HEK293 (cell line): ENCODE measurements around the gene NRG2.

Experiments used
- CTCF ChIA-PET: fragments of 350-600 bp; formaldehyde crosslinking; extraction: SDS; loops from one replicate; lab custom pipeline; 2021; ENCODE audit warnings: antibody characterized with exemption; lab: Yijun Ruan, JAX
- POLR2A ChIA-PET: fragments of 300-600 bp; formaldehyde crosslinking; extraction: SDS; loops from one replicate; lab custom pipeline; 2020; ENCODE audit warnings: antibody characterized with exemption, inconsistent platforms; lab: Yijun Ruan, JAX
- H3K27ac ChIP-seq: fragments of 200-500 bp; sonication (Bioruptor generic); 2 replicates; pipeline ENCODE4 v1.5.1; 2014; ENCODE audit warnings: low read depth, low read length, control low read depth, inconsistent platforms; ENCODE audit errors: extremely low read depth
- H3K36me3 ChIP-seq, 2 experiments: fragments of 200-500 bp in 1 of 2; sonication (Bioruptor generic) in 1 of 2; 1 replicate in 1 of 2; 2 replicates in 1 of 2; pipeline ENCODE4 v1.5.1; 2014 to 2017; ENCODE audit warnings: inconsistent platforms in 2 of 2, low read length in 2 of 2; ENCODE audit not compliant: control insufficient read depth in 2 of 2, insufficient read depth in 1 of 2
- H3K4me1 ChIP-seq: fragments of 200-500 bp; sonication (Bioruptor generic); 2 replicates; pipeline ENCODE4 v1.5.1; 2014; ENCODE audit warnings: mild to moderate bottlenecking, low read length, inconsistent platforms; ENCODE audit not compliant: control insufficient read depth, insufficient read depth
- H3K4me3 ChIP-seq: 2 replicates; pipeline ENCODE4 v1.5.1; 2011; ENCODE audit warnings: low read depth, mild to moderate bottlenecking, control low read depth, low read length, moderate library complexity
- H3K9me3 ChIP-seq: fragments of 200-500 bp; sonication (Bioruptor generic); 2 replicates; pipeline ENCODE4 v1.5.1; 2014; ENCODE audit warnings: low read depth, low read length, inconsistent platforms; ENCODE audit not compliant: control insufficient read depth, insufficient read depth
- HOXA7 ChIP-seq: sonication (generic); formaldehyde crosslinking; IDR thresholded peaks from 2 replicates; pipeline ENCODE4 v1.8.1; 2022; ENCODE audit warnings: missing genetic modification reagents, borderline replicate concordance
- KLF8 ChIP-seq: fragments of 450-650 bp; formaldehyde crosslinking; IDR thresholded peaks from 2 replicates; pipeline ENCODE4 v1.5.1; 2016; ENCODE audit warnings: missing biosample characterization, missing genetic modification characterization
- YY2 ChIP-seq: fragments of 450-650 bp; formaldehyde crosslinking; IDR thresholded peaks from 2 replicates; pipeline ENCODE4 v1.5.1; 2016; ENCODE audit warnings: missing biosample characterization, missing genetic modification characterization
- ZBTB20 ChIP-seq: fragments of 450-650 bp; formaldehyde crosslinking; IDR thresholded peaks from 2 replicates; pipeline ENCODE4 v1.5.1; 2016; ENCODE audit warnings: missing biosample characterization, missing genetic modification characterization
- ZFP3 ChIP-seq: fragments of 450-650 bp; formaldehyde crosslinking; IDR thresholded peaks from 2 replicates; pipeline ENCODE4 v1.5.1; 2016; ENCODE audit warnings: low read depth, missing biosample characterization, missing genetic modification characterization
- ZIC2 ChIP-seq: fragments of 450-650 bp; formaldehyde crosslinking; IDR thresholded peaks from 2 replicates; pipeline ENCODE4 v1.5.1; 2016; ENCODE audit warnings: missing biosample characterization, missing genetic modification characterization
- ZNF202 ChIP-seq: fragments of 450-650 bp; formaldehyde crosslinking; IDR thresholded peaks from 2 replicates; pipeline ENCODE4 v1.5.1; 2016; ENCODE audit warnings: missing biosample characterization, missing genetic modification characterization, borderline replicate concordance
- ZNF292 ChIP-seq: fragments of 450-650 bp; formaldehyde crosslinking; IDR thresholded peaks from 2 replicates; pipeline ENCODE4 v1.5.1; 2016; ENCODE audit warnings: low read depth, missing biosample characterization, missing genetic modification characterization, borderline replicate concordance
- ZNF341 ChIP-seq: fragments of 450-650 bp; formaldehyde crosslinking; IDR thresholded peaks from 2 replicates; pipeline ENCODE4; 2016; ENCODE audit warnings: low read depth, missing biosample characterization, missing genetic modification characterization
- ZNF549 ChIP-seq: fragments of 450-650 bp; IDR thresholded peaks from 2 replicates; pipeline ENCODE4 v1.5.1; 2018; ENCODE audit warnings: missing biosample characterization, missing genetic modification characterization, mild to moderate bottlenecking, inconsistent platforms, moderate library complexity
- ZNF747 ChIP-seq: fragments of 450-650 bp; formaldehyde crosslinking; IDR thresholded peaks from 2 replicates; pipeline ENCODE4 v1.5.1; 2016; ENCODE audit warnings: missing biosample characterization, missing genetic modification characterization
- ZNF791 ChIP-seq: fragments of 450-650 bp; formaldehyde crosslinking; IDR thresholded peaks from 2 replicates; pipeline ENCODE4 v1.5.1; 2016; ENCODE audit warnings: missing biosample characterization, missing genetic modification characterization
- TF ChIP-seq, protein P1 (sequence below): fragments of 450-650 bp; formaldehyde crosslinking; IDR thresholded peaks from 2 replicates; pipeline ENCODE4 v1.5.1; 2016; ENCODE audit warnings: missing biosample characterization, missing genetic modification characterization, borderline replicate concordance
- TF ChIP-seq, protein P2 (sequence below): fragments of 450-650 bp; formaldehyde crosslinking; IDR thresholded peaks from 2 replicates; pipeline ENCODE4 v1.5.1; 2016; ENCODE audit warnings: missing biosample characterization, missing genetic modification characterization
- TF ChIP-seq, protein P3 (sequence below): fragments of 450-650 bp; formaldehyde crosslinking; IDR thresholded peaks from 2 replicates; pipeline ENCODE4 v1.5.1; 2017; ENCODE audit warnings: missing biosample characterization, mild to moderate bottlenecking, missing genetic modification characterization, moderate library complexity
- TF ChIP-seq, protein P4 (sequence below): fragments of 450-650 bp; formaldehyde crosslinking; IDR thresholded peaks from 2 replicates; pipeline ENCODE4 v1.5.1; 2016; ENCODE audit warnings: missing biosample characterization, missing genetic modification characterization, low read depth

Gene NRG2

DNA sequence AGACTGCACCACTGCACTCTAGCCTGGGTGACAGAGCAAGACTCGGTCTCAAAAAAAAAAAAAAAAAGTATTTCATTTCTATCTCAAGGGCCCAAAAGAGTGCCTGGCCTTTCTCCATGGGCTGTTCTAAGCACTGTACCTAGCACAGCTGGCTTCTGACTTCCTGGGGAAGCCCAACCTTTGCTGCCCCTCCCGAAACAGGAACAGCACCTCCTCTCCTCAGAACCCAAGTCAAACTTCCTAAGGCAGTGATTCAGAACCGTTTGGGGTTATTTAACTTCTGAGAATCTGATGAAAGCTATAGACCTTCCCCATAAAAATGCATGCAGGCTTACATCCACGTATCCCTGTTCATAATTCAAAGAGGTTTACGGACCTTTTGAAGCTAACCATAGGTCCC, 57.8 kb downstream of the NRG2 start:
- Histone ChIP-seq H3K27ac (no peak overlapping the region), H3K4me1 (peaks cover 7% of the 10 kb centered on the region; the same call in 1 of the 2 replicates), H3K9me3 (no peaks in the 10 kb centered on the region), H3K36me3 (no peaks in the 10 kb centered on the region), H3K4me3 (no peak overlapping the region)
- TF ChIP-seq, protein P1, sequence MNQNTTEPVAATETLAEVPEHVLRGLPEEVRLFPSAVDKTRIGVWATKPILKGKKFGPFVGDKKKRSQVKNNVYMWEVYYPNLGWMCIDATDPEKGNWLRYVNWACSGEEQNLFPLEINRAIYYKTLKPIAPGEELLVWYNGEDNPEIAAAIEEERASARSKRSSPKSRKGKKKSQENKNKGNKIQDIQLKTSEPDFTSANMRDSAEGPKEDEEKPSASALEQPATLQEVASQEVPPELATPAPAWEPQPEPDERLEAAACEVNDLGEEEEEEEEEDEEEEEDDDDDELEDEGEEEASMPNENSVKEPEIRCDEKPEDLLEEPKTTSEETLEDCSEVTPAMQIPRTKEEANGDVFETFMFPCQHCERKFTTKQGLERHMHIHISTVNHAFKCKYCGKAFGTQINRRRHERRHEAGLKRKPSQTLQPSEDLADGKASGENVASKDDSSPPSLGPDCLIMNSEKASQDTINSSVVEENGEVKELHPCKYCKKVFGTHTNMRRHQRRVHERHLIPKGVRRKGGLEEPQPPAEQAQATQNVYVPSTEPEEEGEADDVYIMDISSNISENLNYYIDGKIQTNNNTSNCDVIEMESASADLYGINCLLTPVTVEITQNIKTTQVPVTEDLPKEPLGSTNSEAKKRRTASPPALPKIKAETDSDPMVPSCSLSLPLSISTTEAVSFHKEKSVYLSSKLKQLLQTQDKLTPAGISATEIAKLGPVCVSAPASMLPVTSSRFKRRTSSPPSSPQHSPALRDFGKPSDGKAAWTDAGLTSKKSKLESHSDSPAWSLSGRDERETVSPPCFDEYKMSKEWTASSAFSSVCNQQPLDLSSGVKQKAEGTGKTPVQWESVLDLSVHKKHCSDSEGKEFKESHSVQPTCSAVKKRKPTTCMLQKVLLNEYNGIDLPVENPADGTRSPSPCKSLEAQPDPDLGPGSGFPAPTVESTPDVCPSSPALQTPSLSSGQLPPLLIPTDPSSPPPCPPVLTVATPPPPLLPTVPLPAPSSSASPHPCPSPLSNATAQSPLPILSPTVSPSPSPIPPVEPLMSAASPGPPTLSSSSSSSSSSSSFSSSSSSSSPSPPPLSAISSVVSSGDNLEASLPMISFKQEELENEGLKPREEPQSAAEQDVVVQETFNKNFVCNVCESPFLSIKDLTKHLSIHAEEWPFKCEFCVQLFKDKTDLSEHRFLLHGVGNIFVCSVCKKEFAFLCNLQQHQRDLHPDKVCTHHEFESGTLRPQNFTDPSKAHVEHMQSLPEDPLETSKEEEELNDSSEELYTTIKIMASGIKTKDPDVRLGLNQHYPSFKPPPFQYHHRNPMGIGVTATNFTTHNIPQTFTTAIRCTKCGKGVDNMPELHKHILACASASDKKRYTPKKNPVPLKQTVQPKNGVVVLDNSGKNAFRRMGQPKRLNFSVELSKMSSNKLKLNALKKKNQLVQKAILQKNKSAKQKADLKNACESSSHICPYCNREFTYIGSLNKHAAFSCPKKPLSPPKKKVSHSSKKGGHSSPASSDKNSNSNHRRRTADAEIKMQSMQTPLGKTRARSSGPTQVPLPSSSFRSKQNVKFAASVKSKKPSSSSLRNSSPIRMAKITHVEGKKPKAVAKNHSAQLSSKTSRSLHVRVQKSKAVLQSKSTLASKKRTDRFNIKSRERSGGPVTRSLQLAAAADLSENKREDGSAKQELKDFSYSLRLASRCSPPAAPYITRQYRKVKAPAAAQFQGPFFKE (tag by site-specific recombination), result no peak
- TF ChIP-seq ZNF341 (tag by site-specific recombination) (peak; percentile 59), HOXA7 (CRISPR knock-in tag) (no peak), KLF8 (tag by site-specific recombination) (no peak), ZFP3 (tag by site-specific recombination) (no peak), YY2 (no peak)
- TF ChIP-seq, protein P2, sequence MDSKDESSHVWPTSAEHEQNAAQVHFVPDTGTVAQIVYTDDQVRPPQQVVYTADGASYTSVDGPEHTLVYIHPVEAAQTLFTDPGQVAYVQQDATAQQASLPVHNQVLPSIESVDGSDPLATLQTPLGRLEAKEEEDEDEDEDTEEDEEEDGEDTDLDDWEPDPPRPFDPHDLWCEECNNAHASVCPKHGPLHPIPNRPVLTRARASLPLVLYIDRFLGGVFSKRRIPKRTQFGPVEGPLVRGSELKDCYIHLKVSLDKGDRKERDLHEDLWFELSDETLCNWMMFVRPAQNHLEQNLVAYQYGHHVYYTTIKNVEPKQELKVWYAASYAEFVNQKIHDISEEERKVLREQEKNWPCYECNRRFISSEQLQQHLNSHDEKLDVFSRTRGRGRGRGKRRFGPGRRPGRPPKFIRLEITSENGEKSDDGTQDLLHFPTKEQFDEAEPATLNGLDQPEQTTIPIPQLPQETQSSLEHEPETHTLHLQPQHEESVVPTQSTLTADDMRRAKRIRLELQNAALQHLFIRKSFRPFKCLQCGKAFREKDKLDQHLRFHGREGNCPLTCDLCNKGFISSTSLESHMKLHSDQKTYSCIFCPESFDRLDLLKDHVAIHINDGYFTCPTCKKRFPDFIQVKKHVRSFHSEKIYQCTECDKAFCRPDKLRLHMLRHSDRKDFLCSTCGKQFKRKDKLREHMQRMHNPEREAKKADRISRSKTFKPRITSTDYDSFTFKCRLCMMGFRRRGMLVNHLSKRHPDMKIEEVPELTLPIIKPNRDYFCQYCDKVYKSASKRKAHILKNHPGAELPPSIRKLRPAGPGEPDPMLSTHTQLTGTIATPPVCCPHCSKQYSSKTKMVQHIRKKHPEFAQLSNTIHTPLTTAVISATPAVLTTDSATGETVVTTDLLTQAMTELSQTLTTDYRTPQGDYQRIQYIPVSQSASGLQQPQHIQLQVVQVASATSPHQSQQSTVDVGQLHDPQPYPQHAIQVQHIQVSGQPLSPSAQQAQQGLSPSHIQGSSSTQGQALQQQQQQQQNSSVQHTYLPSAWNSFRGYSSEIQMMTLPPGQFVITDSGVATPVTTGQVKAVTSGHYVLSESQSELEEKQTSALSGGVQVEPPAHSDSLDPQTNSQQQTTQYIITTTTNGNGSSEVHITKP, result peak; percentile 77
- TF ChIP-seq, protein P3, sequence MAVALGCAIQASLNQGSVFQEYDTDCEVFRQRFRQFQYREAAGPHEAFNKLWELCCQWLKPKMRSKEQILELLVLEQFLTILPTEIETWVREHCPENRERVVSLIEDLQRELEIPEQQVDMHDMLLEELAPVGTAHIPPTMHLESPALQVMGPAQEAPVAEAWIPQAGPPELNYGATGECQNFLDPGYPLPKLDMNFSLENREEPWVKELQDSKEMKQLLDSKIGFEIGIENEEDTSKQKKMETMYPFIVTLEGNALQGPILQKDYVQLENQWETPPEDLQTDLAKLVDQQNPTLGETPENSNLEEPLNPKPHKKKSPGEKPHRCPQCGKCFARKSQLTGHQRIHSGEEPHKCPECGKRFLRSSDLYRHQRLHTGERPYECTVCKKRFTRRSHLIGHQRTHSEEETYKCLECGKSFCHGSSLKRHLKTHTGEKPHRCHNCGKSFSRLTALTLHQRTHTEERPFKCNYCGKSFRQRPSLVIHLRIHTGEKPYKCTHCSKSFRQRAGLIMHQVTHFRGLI (tag by site-specific recombination), result peak; percentile 72; the same call in 1 of the 2 replicates
- ChIA-PET CTCF (interaction anchor here (0.5 to 7.7 kb wide), 4 partner anchors 12 to 1489 kb away, joined by 3 to 104 read pairs (median 4); no protein-coding TSS in a partner anchor), POLR2A (interaction anchor here (1.4 kb wide), 1 partner anchor 59 kb away, joined by 6 read pairs; no protein-coding TSS in a partner anchor)

DNA sequence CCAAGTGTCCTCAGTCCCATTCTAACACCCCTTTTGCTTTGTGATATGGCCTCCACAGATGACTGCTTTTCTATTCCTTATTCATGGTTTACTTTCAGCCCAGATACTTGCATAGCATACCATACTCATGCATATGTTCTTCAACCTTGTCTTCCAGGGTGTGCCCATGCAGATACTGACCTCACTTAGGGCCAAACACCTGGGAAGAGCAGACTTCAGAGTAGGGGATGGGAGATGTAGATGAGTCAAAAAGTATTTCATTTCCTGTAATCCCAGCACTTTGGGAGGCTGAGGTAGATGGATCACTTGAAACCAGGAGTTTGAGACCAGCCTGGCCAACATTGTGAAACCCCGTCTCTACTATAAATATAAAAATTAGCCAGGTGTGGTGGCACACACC, 58.3 kb downstream of the NRG2 start:
- CTCF ChIA-PET, result interaction anchor here (0.6 to 7.7 kb wide), 3 partner anchors 13 to 57 kb away, joined by 4 to 104 read pairs (median 4); no protein-coding TSS in a partner anchor
- Histone ChIP-seq H3K4me3 (no peak overlapping the region), H3K9me3 (no peaks in the 10 kb centered on the region)
- POLR2A ChIA-PET, result interaction anchor here (1.4 kb wide), 1 partner anchor 59 kb away, joined by 6 read pairs; no protein-coding TSS in a partner anchor
- TF ChIP-seq, protein P4, sequence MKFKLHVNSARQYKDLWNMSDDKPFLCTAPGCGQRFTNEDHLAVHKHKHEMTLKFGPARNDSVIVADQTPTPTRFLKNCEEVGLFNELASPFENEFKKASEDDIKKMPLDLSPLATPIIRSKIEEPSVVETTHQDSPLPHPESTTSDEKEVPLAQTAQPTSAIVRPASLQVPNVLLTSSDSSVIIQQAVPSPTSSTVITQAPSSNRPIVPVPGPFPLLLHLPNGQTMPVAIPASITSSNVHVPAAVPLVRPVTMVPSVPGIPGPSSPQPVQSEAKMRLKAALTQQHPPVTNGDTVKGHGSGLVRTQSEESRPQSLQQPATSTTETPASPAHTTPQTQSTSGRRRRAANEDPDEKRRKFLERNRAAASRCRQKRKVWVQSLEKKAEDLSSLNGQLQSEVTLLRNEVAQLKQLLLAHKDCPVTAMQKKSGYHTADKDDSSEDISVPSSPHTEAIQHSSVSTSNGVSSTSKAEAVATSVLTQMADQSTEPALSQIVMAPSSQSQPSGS (tag by site-specific recombination), result no peak
- TF ChIP-seq ZNF202 (tag by site-specific recombination) (no peak), ZIC2 (tag by site-specific recombination) (no peak), ZBTB20 (tag by site-specific recombination) (no peak), ZNF791 (tag by site-specific recombination) (no peak), ZNF549 (no peak), ZNF292 (no peak), ZNF747 (tag by site-specific recombination) (no peak)
- TF ChIP-seq, all 188 proteins: peak for 0
- Histone ChIP-seq H3K36me3 (no peaks in the 10 kb centered on the region), H3K27ac (no peak overlapping the region), H3K4me1 (peaks cover 7% of the 10 kb centered on the region; the same call in 1 of the 2 replicates)
